ENCODE data around the gene SRCAP. TPM values are rescaled to one million over a fixed set of nuclear protein-coding genes. Genes with fewer than 3 reads are reported as not detected.
A peak's percentile ranks its signal among the peaks of the same experiment; 100 is the strongest.

SRCAP gene
- total RNA-seq, 1 experiment from 2014 or later: 57.4 TPM

DNA sequence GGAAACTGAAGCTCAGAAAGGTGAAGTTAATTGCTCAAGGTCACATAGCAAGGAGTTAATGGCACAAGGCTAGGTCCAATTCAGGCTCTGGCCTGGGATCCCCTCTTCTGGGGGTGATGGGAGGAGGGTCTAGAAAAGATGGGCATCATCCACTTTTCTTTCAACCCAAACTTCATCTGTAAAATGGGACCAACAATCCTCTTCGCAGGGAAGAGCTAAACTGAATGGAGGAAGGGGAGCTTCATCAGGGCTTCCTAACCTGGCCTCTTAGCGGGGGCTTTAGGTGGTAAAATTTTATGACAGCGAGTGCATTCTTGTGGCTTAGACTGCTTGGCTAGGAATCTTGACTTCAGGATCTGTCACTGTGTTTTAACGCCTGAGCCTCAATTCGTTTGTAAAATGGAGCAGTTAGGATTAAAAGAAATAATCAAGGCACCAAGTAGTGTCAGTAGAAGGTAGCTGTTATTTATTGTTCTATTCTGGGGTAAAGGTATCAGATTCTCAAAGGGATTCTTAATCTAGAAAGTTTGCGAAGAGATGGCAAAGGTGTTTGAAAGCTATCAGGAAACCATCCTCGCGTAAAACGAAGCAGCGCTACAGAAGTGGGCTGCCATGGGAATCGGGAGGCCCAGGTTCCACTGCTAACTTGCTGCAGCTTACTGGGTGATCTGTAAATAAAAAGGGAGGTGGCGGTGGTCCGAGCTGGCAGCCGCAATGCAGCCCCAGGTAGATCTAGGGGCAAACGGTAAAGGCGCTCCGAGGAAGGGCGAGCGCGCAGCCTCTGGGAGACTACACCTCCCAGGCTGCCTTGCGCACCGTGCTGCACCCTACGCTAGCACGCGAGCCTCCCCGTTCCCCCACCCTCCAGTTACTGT lies 1.5 kb upstream of the SRCAP start:
- Mint-ChIP-seq H3K27me3 (ENCODE audit: insufficient read depth, unreplicated experiment) (no peaks in the 10 kb centered on the region), H3K4me1 (ENCODE audit: low read depth, unreplicated experiment) (no peaks in the 10 kb centered on the region), H3K27ac (ENCODE audit: unreplicated experiment) (peak overlapping the region; percentile 98), H3K4me3 (ENCODE audit: unreplicated experiment) (peak overlapping the region; percentile 95), H3K36me3 (ENCODE audit: insufficient read depth, unreplicated experiment) (peaks cover 49% of the 10 kb centered on the region), H3K9me3 (ENCODE audit: unreplicated experiment) (no peaks in the 10 kb centered on the region)
- CTCF ChIA-PET: no interaction called here
- intact Hi-C loops (cut with micrococcal nuclease; ENCODE audit: unreplicated experiment): loop anchor here (1.0 to 5.0 kb wide), 3 partner anchors 39 to 170 kb away; partner anchors contain the start of genes FBRS and ZNF768
- Histone ChIP-seq H3K9me3 (no peaks in the 10 kb centered on the region), H3K4me3 (ENCODE audit: low read depth, low read length) (peak overlapping the region; percentile 99), H3K4me1 (peaks cover 7% of the 10 kb centered on the region; the same call in 1 of the 2 replicates), H3K27me3 (replicated peaks; ENCODE audit: control insufficient read depth, insufficient read depth, low read length) (no peaks in the 10 kb centered on the region), H3K36me3 (ENCODE audit: control insufficient read depth, insufficient read depth, low read length) (peaks cover 3% of the 10 kb centered on the region)
- BruUV-seq (replicated peaks): TSS peak; percentile 67
- TF ChIP-seq, protein P1, sequence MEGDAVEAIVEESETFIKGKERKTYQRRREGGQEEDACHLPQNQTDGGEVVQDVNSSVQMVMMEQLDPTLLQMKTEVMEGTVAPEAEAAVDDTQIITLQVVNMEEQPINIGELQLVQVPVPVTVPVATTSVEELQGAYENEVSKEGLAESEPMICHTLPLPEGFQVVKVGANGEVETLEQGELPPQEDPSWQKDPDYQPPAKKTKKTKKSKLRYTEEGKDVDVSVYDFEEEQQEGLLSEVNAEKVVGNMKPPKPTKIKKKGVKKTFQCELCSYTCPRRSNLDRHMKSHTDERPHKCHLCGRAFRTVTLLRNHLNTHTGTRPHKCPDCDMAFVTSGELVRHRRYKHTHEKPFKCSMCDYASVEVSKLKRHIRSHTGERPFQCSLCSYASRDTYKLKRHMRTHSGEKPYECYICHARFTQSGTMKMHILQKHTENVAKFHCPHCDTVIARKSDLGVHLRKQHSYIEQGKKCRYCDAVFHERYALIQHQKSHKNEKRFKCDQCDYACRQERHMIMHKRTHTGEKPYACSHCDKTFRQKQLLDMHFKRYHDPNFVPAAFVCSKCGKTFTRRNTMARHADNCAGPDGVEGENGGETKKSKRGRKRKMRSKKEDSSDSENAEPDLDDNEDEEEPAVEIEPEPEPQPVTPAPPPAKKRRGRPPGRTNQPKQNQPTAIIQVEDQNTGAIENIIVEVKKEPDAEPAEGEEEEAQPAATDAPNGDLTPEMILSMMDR (IDR thresholded peaks at IDR 0.05; ENCODE audit: insufficient read depth in 1 of 2, low read depth in 1 of 2, low read length in 1 of 2, severe bottlenecking in 1 of 2, unreplicated experiment in 1 of 2): no peak
- DNase-seq: peak in 1 of 2 experiments; percentile 5
- POLR2A ChIA-PET: interaction anchor here (0.6 kb wide), 2 partner anchors 39 to 363 kb away, joined by 3 read pairs; partner anchors contain the start of gene FBRS

DNA sequence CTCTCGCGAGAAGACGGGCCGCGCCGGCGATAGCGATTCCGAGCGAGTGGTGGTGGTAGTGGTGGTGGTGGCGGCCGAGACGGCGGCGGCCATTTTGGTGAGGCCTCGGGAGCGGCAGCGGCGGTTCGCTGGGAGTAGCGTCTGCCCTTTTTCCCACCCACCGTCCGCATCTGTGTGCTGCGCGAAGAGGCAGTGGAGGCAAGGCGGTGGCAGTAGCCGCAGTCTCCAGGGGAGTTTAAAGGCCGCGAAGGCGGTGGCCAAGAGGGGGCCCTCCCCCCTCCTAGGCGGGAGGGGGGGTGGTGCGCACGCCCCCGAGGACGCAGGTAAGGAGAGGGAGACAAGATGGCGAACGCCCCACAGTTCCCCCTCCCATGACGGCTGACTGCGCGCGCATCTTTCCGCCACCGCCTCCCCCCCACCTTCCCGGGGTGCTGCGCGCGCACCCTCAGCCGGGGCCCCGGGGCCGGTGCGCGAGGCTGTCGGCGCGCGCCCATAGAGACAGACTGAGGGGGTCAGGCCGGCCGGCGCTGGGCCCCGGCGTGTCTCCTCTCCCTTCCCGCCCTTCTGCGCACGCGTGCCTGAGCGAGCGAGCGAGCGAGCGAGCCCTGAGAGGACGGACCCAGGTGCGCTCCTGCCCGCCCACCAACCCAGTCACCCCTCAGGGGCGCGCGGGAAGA lies 694 bp upstream of the SRCAP start:
- no peaks in the 10 kb centered on the region for H3K9me3 Mint-ChIP-seq (ENCODE audit: unreplicated experiment)
- Histone ChIP-seq H3K27me3 (replicated peaks; ENCODE audit: control insufficient read depth, insufficient read depth, low read length) (no peaks in the 10 kb centered on the region), H3K4me3 (ENCODE audit: low read depth, low read length) (peak overlapping the region; percentile 99), H3K4me1 (peaks cover 7% of the 10 kb centered on the region; the same call in 1 of the 2 replicates), H3K9me3 (no peaks in the 10 kb centered on the region), H3K36me3 (ENCODE audit: control insufficient read depth, insufficient read depth, low read length) (peaks cover 3% of the 10 kb centered on the region)
- no TSS peak for BruUV-seq (replicated peaks)
- H3K27me3 Mint-ChIP-seq (ENCODE audit: insufficient read depth, unreplicated experiment): no peaks in the 10 kb centered on the region
- H3K27ac Mint-ChIP-seq (ENCODE audit: unreplicated experiment): peak overlapping the region; percentile 98
- POLR2A ChIA-PET: no interaction called here
- TF ChIP-seq, protein P1 (IDR thresholded peaks at IDR 0.05; ENCODE audit: insufficient read depth in 1 of 2, low read depth in 1 of 2, low read length in 1 of 2, severe bottlenecking in 1 of 2, unreplicated experiment in 1 of 2): no peak
- H3K36me3 Mint-ChIP-seq (ENCODE audit: insufficient read depth, unreplicated experiment): peaks cover 56% of the 10 kb centered on the region
- DNase-seq: peak; percentile 98
- CTCF ChIA-PET: no interaction called here
- peak overlapping the region; percentile 95 for H3K4me3 Mint-ChIP-seq (ENCODE audit: unreplicated experiment)
- H3K4me1 Mint-ChIP-seq (ENCODE audit: low read depth, unreplicated experiment): no peaks in the 10 kb centered on the region
- intact Hi-C loops (cut with micrococcal nuclease; ENCODE audit: unreplicated experiment): loop anchor here (1.0 to 5.0 kb wide), 3 partner anchors 40 to 171 kb away; partner anchors contain the start of genes FBRS and ZNF768

DNA sequence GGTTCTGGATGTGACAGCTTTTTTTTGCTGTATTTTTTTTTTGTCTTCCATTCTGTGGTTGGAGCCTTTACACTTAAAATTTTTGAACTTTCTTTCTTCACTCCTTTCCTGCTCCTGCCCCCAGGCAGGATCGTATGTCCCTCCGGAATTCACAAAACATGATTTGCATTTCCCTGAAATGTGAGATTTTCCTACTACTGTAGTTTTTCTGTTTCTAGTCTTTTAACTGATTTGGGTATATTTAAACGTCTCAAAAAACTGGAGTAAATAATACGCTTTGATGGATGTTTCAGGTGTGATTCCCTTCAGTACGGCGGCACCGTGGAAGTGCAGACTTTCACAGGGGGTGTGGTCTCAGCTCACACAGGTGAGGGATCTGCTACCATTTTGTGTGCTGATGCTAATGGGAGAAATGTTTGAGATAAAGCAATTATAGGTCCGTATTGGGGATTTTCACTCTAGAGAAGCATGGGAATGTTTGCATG lies 686 bp downstream of the SRCAP start:
- H3K4me3 ChIP-seq (ENCODE audit: low read depth, low read length): peak overlapping the region; percentile 99
- H3K4me1 ChIP-seq: peaks cover 7% of the 10 kb centered on the region; the same call in 1 of the 2 replicates
- no peaks in the 10 kb centered on the region for H3K27me3 ChIP-seq (replicated peaks; ENCODE audit: control insufficient read depth, insufficient read depth, low read length)
- no peaks in the 10 kb centered on the region for H3K27me3 Mint-ChIP-seq (ENCODE audit: insufficient read depth, unreplicated experiment)
- no peak for DNase-seq
- H3K4me3 Mint-ChIP-seq (ENCODE audit: unreplicated experiment): peak overlapping the region; percentile 95
- TF ChIP-seq, protein P1 (IDR thresholded peaks at IDR 0.05; ENCODE audit: insufficient read depth in 1 of 2, low read depth in 1 of 2, low read length in 1 of 2, severe bottlenecking in 1 of 2, unreplicated experiment in 1 of 2): no peak
- H3K36me3 ChIP-seq (ENCODE audit: control insufficient read depth, insufficient read depth, low read length): peaks cover 3% of the 10 kb centered on the region
- no peaks in the 10 kb centered on the region for H3K9me3 ChIP-seq
- H3K27ac Mint-ChIP-seq (ENCODE audit: unreplicated experiment): peak overlapping the region; percentile 98
- POLR2A ChIA-PET: interaction anchor here (0.6 kb wide), 2 partner anchors 25 to 491 kb away, joined by 3 read pairs; no protein-coding TSS in a partner anchor
- intact Hi-C loops (cut with micrococcal nuclease; ENCODE audit: unreplicated experiment): loop anchor here (2.0 to 5.0 kb wide), 2 partner anchors 41 to 172 kb away; partner anchors contain the start of gene ZNF768
- H3K4me1 Mint-ChIP-seq (ENCODE audit: low read depth, unreplicated experiment): no peaks in the 10 kb centered on the region
- peaks cover 69% of the 10 kb centered on the region for H3K36me3 Mint-ChIP-seq (ENCODE audit: insufficient read depth, unreplicated experiment)
- CTCF ChIA-PET: no interaction called here
- no peaks in the 10 kb centered on the region for H3K9me3 Mint-ChIP-seq (ENCODE audit: unreplicated experiment)
- BruUV-seq (replicated peaks): no TSS peak

All from Caco-2 (cell line).